Measurements from ENCODE around the gene CRACR2A. TPM values are rescaled to one million over a fixed set of nuclear protein-coding genes. Genes with fewer than 3 reads are reported as not detected.

CRACR2A gene
- total RNA-seq, 4 donors from 2014 or later: 34.5 to 165 (median 85.8) TPM

DNA sequence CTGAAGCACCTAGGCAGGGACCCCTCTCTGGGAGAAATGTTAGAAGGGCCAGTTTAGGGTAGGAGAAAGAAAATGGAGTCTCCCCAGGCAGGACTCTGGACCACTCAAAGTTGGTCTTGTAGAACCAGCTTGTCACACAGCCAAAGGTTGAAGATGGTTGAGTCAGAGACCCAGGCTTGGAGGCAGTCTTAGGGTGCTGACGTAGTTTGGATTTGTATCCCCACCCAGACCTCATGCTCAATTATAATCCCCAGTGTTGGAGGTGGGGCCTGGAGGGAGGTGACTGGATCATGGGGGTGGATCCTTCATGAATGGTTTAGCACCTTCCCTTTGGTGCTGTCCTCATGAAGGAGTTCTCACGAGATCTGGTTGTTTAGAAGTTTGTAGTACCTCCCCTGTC is 121.2 kb downstream of the CRACR2A start:
- Histone ChIP-seq H3K9me3 (no peaks in the 10 kb centered on the region), H3K36me3 (no peaks in the 10 kb centered on the region), H3K4me3 (no peak overlapping the region), H3K4me1 (no peaks in the 10 kb centered on the region), H3K27ac (no peak overlapping the region), H3K27me3 (no peaks in the 10 kb centered on the region)
- in situ Hi-C loops (cut with MboI; ENCODE audit: low pct_ligation_motif_present in 1 of 4, low pct_unique_long_range_greater_than_20kb in 1 of 4, low sequenced_read_pairs in 3 of 4) (loop anchor here in 1 of 4 donors (25.0 kb wide), 1 partner anchor 294 kb away; no protein-coding TSS in a partner anchor), intact Hi-C loops (cut with DNase I; ENCODE audit: low total_unique reads) (no loop called here)
- no peak for TF ChIP-seq POLR2A (IDR thresholded peaks at IDR 0.05)
- TF ChIP-seq POLR2AphosphoS5 (IDR thresholded peaks at IDR 0.05): no peak
- WGBS, 2 donors (ENCODE audit: low coverage in 1 of 2): 77% methylated on average over 2 of the region's 2 CpGs; no CpG with 5 or more reads in 1 of the 2 donors
- DNase-seq: no peak

DNA sequence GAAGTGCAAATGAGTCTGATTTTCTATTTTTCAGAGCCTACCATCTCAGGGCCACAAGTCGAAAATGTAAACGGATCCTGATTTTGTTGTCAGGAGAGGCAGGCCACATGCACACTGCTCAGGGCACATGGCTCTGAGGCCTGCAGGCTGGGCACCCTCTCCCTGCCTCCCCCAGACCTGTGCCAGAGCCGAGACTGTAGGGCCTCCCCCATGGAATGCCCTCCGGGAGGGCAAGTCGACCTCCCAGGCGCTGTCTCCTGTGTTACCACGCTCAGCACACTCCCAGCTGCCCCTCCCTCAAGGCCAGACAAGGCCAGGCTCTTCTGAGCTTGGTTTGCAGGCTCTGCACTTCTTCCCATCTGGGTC is 121.7 kb downstream of the CRACR2A start:
- Histone ChIP-seq H3K36me3 (peaks cover 0 to 3% (median 0%) of the 10 kb centered on the region in 4 donors), H3K4me1 (no peaks in the 10 kb centered on the region), H3K9me3 (no peaks in the 10 kb centered on the region), H3K27ac (no peak overlapping the region), H3K27me3 (no peaks in the 10 kb centered on the region), H3K4me3 (no peak overlapping the region)
- 86 to 88% methylated on average over 3 to 7 of the region's 7 CpGs for WGBS, 2 donors (ENCODE audit: low coverage in 1 of 2)
- intact Hi-C loops (cut with DNase I; ENCODE audit: low total_unique reads): no loop called here
- TF ChIP-seq, protein P1, sequence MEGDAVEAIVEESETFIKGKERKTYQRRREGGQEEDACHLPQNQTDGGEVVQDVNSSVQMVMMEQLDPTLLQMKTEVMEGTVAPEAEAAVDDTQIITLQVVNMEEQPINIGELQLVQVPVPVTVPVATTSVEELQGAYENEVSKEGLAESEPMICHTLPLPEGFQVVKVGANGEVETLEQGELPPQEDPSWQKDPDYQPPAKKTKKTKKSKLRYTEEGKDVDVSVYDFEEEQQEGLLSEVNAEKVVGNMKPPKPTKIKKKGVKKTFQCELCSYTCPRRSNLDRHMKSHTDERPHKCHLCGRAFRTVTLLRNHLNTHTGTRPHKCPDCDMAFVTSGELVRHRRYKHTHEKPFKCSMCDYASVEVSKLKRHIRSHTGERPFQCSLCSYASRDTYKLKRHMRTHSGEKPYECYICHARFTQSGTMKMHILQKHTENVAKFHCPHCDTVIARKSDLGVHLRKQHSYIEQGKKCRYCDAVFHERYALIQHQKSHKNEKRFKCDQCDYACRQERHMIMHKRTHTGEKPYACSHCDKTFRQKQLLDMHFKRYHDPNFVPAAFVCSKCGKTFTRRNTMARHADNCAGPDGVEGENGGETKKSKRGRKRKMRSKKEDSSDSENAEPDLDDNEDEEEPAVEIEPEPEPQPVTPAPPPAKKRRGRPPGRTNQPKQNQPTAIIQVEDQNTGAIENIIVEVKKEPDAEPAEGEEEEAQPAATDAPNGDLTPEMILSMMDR (IDR thresholded peaks at IDR 0.05): no peak
- no peak for TF ChIP-seq EP300 (IDR thresholded peaks at IDR 0.05; ENCODE audit: low read depth)
- TF ChIP-seq POLR2A (IDR thresholded peaks at IDR 0.05): no peak
- TF ChIP-seq POLR2AphosphoS5 (IDR thresholded peaks at IDR 0.05): no peak
- no peak for DNase-seq
- in situ Hi-C loops (cut with MboI; ENCODE audit: low pct_ligation_motif_present in 1 of 4, low pct_unique_long_range_greater_than_20kb in 1 of 4, low sequenced_read_pairs in 3 of 4): loop anchor here in 1 of 4 donors (25.0 kb wide), 1 partner anchor 294 kb away; no protein-coding TSS in a partner anchor

DNA sequence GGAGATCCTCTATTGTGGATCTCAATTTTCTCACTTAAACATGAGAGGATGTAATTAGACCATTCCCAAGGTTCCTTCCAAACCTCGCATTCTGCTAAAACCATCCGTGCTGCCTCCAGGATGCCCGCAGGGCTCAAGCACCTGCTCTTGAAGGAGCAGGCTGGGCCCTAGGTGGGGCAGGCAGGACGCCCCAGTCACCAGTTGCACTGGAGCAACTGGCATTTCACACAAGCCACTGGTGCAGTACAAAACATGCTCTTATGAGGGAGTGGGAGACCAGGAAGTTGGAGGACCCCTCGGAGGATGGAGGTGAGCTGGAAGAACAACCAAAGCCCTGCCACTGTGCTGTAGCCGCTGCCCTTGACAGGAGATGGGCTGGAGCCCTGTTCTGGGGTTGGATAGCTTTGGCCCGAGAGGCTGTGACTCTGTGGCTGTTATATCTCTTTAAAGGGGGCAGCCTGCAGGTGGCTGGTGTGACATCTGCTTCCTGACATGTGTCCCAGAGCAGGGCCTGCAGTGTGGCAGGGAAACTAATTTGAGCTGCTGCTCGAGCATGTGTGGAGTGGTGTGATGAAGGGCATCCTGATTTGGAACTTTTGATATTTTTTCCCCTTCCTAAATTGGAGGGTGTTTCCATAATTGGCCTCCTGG is 122.2 kb downstream of the CRACR2A start:
- intact Hi-C loops (cut with DNase I; ENCODE audit: low total_unique reads): no loop called here

DNA sequence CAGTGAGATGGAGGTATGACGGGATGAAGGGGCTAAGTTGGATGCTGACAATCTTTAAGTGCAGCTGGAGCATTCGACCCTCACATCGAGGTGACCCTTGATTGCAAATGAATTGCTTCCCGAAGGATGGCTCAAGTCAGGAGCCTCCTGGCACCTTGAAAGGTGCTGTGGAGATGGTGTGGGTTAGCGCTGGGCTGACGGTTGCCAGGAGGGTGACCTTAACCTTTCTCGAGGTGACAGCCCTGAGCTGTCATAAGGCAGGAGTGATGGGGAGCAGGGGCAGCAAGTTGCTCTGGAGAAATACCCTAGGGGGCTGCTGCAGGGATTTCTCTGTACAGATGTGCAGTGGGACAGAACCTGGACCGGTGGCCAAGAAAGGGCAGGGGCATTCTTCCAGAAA is 122.8 kb downstream of the CRACR2A start:
- H3K27ac ChIP-seq: no peak overlapping the region
- in situ Hi-C loops (cut with MboI; ENCODE audit: low pct_ligation_motif_present in 1 of 4, low pct_unique_long_range_greater_than_20kb in 1 of 4, low sequenced_read_pairs in 3 of 4) (loop anchor here in 1 of 4 donors (25.0 kb wide), 1 partner anchor 293 kb away; no protein-coding TSS in a partner anchor), intact Hi-C loops (cut with DNase I; ENCODE audit: low total_unique reads) (no loop called here)
- no peaks in the 10 kb centered on the region for H3K9me3 ChIP-seq
- H3K27me3 ChIP-seq: no peaks in the 10 kb centered on the region
- no peak overlapping the region for H3K4me3 ChIP-seq
- WGBS, 2 donors (ENCODE audit: low coverage in 1 of 2): 86% methylated on average over 8 of the region's 8 CpGs; no CpG with 5 or more reads in 1 of the 2 donors
- no peaks in the 10 kb centered on the region for H3K4me1 ChIP-seq
- H3K36me3 ChIP-seq: peaks cover 0 to 4% (median 0%) of the 10 kb centered on the region in 4 donors
- DNase-seq: no peak
- TF ChIP-seq POLR2A (IDR thresholded peaks at IDR 0.05): no peak
- no peak for TF ChIP-seq POLR2AphosphoS5 (IDR thresholded peaks at IDR 0.05)
- TF ChIP-seq, protein P1 (IDR thresholded peaks at IDR 0.05): no peak
- TF ChIP-seq EP300 (IDR thresholded peaks at IDR 0.05; ENCODE audit: low read depth): no peak

More for the DNA sequence above, 122.2 kb downstream of the CRACR2A start:
- in situ Hi-C loops (cut with MboI; ENCODE audit: low pct_ligation_motif_present in 1 of 4, low pct_unique_long_range_greater_than_20kb in 1 of 4, low sequenced_read_pairs in 3 of 4): loop anchor here in 1 of 4 donors (25.0 kb wide), 1 partner anchor 293 kb away; no protein-coding TSS in a partner anchor
- no peak for DNase-seq
- Histone ChIP-seq H3K9me3 (no peaks in the 10 kb centered on the region), H3K4me1 (no peaks in the 10 kb centered on the region), H3K27me3 (no peaks in the 10 kb centered on the region), H3K27ac (no peak overlapping the region), H3K36me3 (peaks cover 0 to 4% (median 0%) of the 10 kb centered on the region in 4 donors), H3K4me3 (no peak overlapping the region)
- TF ChIP-seq EP300 (IDR thresholded peaks at IDR 0.05; ENCODE audit: low read depth) (no peak), POLR2AphosphoS5 (IDR thresholded peaks at IDR 0.05) (no peak), POLR2A (IDR thresholded peaks at IDR 0.05) (no peak)
- TF ChIP-seq, protein P1 (IDR thresholded peaks at IDR 0.05): no peak
- WGBS, 2 donors (ENCODE audit: low coverage in 1 of 2): 92% methylated on average over 8 of the region's 8 CpGs; no CpG with 5 or more reads in 1 of the 2 donors

Measured in transverse colon (tissue), 4 donors.